ENCODE measurements around the gene PIK3C3.

- TF ChIP-seq CTCF (IDR thresholded peaks at IDR 0.05), result no peak
- peak; percentile 28 to 66 (median 56) for TF ChIP-seq POLR2AphosphoS5 (IDR thresholded peaks at IDR 0.05)
These were observed at the start of gene PIK3C3 for GRCh38 chr18:41954827-41955613.

All from breast epithelium (tissue), 3 donors.